OCI-M1 (cell line): ENCODE data around the gene PPARGC1A.

Source experiments
- DNase-seq: peaks from one replicate; lab custom pipeline; 2025; lab: John Stamatoyannopoulos, UW

PPARGC1A gene

GRCh38 chr4:23838131-23838530 is 51.7 kb downstream of the PPARGC1A start:
- no peak for DNase-seq

GRCh38 chr4:23837371-23837770 is 52.5 kb downstream of the PPARGC1A start:
- DNase-seq = no peak

GRCh38 chr4:23835774-23836478 is 53.9 kb downstream of the PPARGC1A start:
- DNase-seq = no peak

- DNase-seq = no peak
Observed at GRCh38 chr4:23828779-23829178, 61.1 kb downstream of the PPARGC1A start.

GRCh38 chr4:23828020-23828715 is 61.7 kb downstream of the PPARGC1A start:
- DNase-seq = peak; percentile 2

- no peak for DNase-seq
Observed at GRCh38 chr4:23822181-23822580, 67.7 kb downstream of the PPARGC1A start.

- no peak for DNase-seq
Observed at GRCh38 chr4:23819041-23819511, 70.8 kb downstream of the PPARGC1A start.

GRCh38 chr4:23818097-23818885 is 71.6 kb downstream of the PPARGC1A start:
- DNase-seq = no peak

- DNase-seq = peak; percentile 36
Observed at GRCh38 chr4:23814996-23815660, 74.7 kb downstream of the PPARGC1A start.

GRCh38 chr4:23814587-23814986 is 75.3 kb downstream of the PPARGC1A start:
- DNase-seq = no peak

GRCh38 chr4:23811161-23811560 is 78.7 kb downstream of the PPARGC1A start:
- no peak for DNase-seq

- no peak for DNase-seq
Observed at GRCh38 chr4:23805450-23805851, 84.4 kb downstream of the PPARGC1A start.

GRCh38 chr4:23789762-23790161 is 100.1 kb downstream of the PPARGC1A start:
- DNase-seq = no peak

GRCh38 chr4:23788460-23788859 is 101.4 kb downstream of the PPARGC1A start:
- peak; percentile 17 for DNase-seq

- no peak for DNase-seq
Observed at GRCh38 chr4:23788027-23788426, 101.8 kb downstream of the PPARGC1A start.

- DNase-seq = no peak
Observed at GRCh38 chr4:23782778-23783437, 106.9 kb downstream of the PPARGC1A start.

GRCh38 chr4:23779839-23780238 is 110.0 kb downstream of the PPARGC1A start:
- no peak for DNase-seq

GRCh38 chr4:23779422-23779821 is 110.4 kb downstream of the PPARGC1A start:
- DNase-seq = no peak

- DNase-seq = no peak
Observed at GRCh38 chr4:23775694-23776093, 114.2 kb downstream of the PPARGC1A start.

GRCh38 chr4:23774909-23775308 is 114.9 kb downstream of the PPARGC1A start:
- DNase-seq = no peak

- DNase-seq = no peak
Observed at GRCh38 chr4:23773884-23774636, 115.8 kb downstream of the PPARGC1A start.
